Activated naive CD4-positive, alpha-beta T cell treated with anti-CD3 and anti-CD28 coated beads, Interleukin-2, amount 10 ng/mL, durations not matched to agents 7 days and 5 days (primary cell): Measurements from ENCODE around the gene CPM.

Experiments
- CTCF ChIA-PET: fragments of 350-600 bp; sonication (Branson Sonifier 250); formaldehyde crosslinking; loops from one replicate; lab custom pipeline; 2021; ENCODE audit warnings: antibody characterized with exemption; lab: Charles Lee
- DNase-seq: peaks from one replicate; pipeline ENCODE4 v3.0.0-alpha.2; 2020
- H3K27ac Mint-ChIP-seq: one replicate; pipeline ENCODE4 v1.8.0; 2021; ENCODE audit warnings: mild to moderate bottlenecking, moderate library complexity, mixed read lengths
- H3K27me3 Mint-ChIP-seq: one replicate; pipeline ENCODE4 v1.8.0; 2021; ENCODE audit warnings: mild to moderate bottlenecking, mixed read lengths
- H3K36me3 Mint-ChIP-seq: one replicate; pipeline ENCODE4 v1.8.0; 2021; ENCODE audit warnings: mixed read lengths
- H3K4me1 Mint-ChIP-seq: one replicate; pipeline ENCODE4 v1.8.0; 2021; ENCODE audit warnings: mixed read lengths
- H3K4me3 Mint-ChIP-seq: one replicate; pipeline ENCODE4 v1.8.0; 2021; ENCODE audit warnings: mild to moderate bottlenecking, moderate library complexity, mixed read lengths
- H3K9me3 Mint-ChIP-seq: one replicate; pipeline ENCODE4 v1.8.0; 2021; ENCODE audit warnings: mixed read lengths

Gene CPM

DNA sequence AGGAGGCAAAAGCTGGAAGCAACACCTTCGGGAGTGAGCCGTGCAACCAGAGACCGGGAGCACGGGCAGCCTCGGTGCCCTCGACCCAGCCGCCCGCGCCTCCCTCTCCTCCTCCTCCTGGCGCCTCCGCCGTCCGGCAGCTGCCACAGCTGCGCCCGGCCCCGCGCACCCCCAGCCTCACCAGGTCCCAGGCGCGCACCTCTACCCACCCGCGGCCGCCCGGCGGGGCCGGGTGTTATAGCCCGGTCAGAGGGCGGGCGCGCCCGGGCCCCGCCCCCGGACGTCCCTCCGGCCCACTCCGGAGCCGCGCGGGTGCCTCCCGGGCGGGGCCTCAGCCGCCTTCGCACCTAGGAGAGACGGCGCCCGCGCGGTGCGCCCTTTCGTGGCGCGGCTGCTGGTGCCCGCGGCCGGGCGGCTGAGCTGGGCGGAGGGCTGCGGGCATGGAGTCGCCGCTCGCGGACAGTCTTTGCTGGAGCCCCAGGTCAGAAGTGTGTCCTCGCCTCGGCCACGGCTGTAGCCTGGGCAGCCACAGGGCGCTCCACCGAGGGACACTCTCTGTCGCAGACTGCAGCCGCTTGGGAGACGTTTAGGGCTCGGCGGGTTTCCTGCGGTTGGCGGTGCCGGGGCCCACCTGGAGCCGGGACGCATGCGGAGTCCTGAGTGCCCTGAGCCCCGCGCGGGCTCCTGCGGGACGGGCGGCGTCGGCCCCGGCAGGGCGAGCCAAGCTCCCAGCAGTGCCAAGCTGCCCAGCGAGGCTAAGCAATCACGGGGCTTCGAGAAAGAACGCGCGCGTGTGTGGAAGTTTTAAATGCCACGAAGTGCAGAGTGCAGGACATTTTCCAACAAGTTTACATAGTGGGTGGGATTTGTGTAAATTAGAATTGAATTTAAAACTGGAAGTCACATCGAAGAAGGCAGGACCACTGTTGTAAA is at the start of gene CPM:
TSS of gene CPM (minus strand) at position 211 of the 933 bp plus-strand sequence. CDS start 334 bp downstream, outside the sequence.
- Mint-ChIP-seq H3K4me3 (peak within 1 kb of the TSS; percentile 76), H3K4me1 (peaks cover 12% of the 10 kb centered on the region), H3K36me3 (no peaks in the 10 kb centered on the region), H3K9me3 (no peaks in the 10 kb centered on the region), H3K27me3 (peaks cover 37% of the 10 kb centered on the region), H3K27ac (no peak within 1 kb of the TSS)
- DNase-seq = peak; percentile 83
- CTCF ChIA-PET = no interaction called here

DNA sequence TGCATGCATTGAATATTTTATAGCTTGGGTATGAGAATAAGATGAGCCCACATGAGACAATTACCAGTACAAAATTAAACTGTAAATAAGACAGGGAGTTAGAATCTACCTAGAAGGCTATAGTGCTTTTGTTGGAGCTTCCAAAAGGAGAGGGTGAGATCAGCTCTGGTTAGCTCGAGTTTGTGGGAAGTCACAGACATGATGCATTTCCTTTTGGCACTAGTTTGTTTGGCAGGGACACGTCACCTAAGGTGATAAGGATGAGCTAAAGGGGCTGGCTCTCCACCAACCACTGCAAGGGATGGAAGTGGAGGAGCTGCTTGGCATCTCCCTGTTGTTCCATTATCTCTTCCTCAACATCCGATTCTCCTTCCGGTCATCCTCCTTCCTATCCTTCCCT is 48.5 kb upstream of the CPM start:
- H3K4me1 Mint-ChIP-seq = peaks cover 3% of the 10 kb centered on the region
- no peaks in the 10 kb centered on the region for H3K36me3 Mint-ChIP-seq
- CTCF ChIA-PET = interaction anchor here (1.1 kb wide), 1 partner anchor 11 kb away, joined by 3 read pairs; no protein-coding TSS in a partner anchor
- no peak for DNase-seq
- peaks cover 6% of the 10 kb centered on the region for H3K27me3 Mint-ChIP-seq
- H3K4me3 Mint-ChIP-seq = no peak overlapping the region
- peaks cover 10% of the 10 kb centered on the region for H3K9me3 Mint-ChIP-seq
- no peak overlapping the region for H3K27ac Mint-ChIP-seq

DNA sequence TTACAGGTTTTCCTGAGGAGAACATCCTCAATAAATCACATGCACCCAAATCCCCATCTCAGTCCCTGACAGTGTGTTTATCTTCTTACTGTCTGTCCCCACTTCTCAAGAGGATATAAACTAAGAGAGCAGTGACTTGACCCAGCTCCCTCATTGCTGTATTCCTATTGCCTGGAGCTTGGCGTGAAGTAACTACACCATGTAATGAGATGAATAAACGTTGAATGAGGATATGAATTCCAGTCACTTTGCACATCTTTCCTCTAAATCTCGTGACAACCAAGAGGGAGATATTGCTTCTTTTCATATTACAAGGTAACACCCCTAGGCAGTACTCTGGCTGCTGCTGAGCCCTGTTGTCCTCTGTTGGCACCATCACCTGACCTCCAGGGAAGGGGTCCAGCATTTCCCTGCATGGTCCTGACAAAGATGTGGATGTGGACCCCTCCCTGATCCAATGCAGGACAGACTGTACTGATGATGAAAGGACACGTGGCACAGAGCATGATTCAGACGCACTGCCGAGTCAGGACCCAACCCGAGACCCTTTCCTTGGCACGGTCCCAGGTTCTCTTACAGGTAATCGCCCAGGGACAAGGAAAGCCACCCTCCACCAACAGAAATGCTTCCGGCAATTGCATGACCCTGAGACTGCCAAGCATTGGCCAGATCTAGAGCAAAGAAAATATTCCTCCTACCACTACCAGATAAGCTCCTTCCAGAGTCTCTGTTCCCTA is 47.7 kb upstream of the CPM start:
- CTCF ChIA-PET = interaction anchor here (1.1 kb wide), 1 partner anchor 10 kb away, joined by 3 read pairs; no protein-coding TSS in a partner anchor

DNA sequence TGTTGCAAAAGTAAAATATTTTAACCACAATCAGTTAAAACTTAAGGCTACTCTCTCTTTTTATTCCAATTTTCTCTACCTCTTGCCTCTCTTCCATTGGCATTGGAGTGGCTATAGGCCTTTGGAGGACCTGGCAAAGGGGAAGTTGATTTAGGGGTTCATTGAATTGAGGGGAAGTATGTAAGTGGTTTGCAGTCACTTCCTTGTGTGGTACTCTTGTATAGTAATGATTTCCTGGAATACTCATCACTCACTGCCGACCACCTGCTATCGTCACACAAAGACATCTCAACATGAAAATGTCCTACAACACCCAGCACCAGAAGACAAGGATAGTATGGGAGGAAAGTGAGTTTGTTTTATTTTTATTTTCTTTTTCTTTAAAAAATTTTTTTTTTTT is 45.7 kb upstream of the CPM start:
- CTCF ChIA-PET = no interaction called here
- H3K4me3 Mint-ChIP-seq = no peak overlapping the region
- H3K4me1 Mint-ChIP-seq = peaks cover 3% of the 10 kb centered on the region
- no peaks in the 10 kb centered on the region for H3K27me3 Mint-ChIP-seq
- H3K36me3 Mint-ChIP-seq = no peaks in the 10 kb centered on the region
- H3K9me3 Mint-ChIP-seq = peaks cover 10% of the 10 kb centered on the region
- no peak for DNase-seq
- H3K27ac Mint-ChIP-seq = no peak overlapping the region

More for the DNA sequence above, 47.7 kb upstream of the CPM start:
- H3K4me3 Mint-ChIP-seq = no peak overlapping the region
- H3K36me3 Mint-ChIP-seq = no peaks in the 10 kb centered on the region
- H3K27ac Mint-ChIP-seq = no peak overlapping the region
- no peak for DNase-seq
- peaks cover 1% of the 10 kb centered on the region for H3K27me3 Mint-ChIP-seq
- peaks cover 3% of the 10 kb centered on the region for H3K4me1 Mint-ChIP-seq
- peaks cover 10% of the 10 kb centered on the region for H3K9me3 Mint-ChIP-seq

DNA sequence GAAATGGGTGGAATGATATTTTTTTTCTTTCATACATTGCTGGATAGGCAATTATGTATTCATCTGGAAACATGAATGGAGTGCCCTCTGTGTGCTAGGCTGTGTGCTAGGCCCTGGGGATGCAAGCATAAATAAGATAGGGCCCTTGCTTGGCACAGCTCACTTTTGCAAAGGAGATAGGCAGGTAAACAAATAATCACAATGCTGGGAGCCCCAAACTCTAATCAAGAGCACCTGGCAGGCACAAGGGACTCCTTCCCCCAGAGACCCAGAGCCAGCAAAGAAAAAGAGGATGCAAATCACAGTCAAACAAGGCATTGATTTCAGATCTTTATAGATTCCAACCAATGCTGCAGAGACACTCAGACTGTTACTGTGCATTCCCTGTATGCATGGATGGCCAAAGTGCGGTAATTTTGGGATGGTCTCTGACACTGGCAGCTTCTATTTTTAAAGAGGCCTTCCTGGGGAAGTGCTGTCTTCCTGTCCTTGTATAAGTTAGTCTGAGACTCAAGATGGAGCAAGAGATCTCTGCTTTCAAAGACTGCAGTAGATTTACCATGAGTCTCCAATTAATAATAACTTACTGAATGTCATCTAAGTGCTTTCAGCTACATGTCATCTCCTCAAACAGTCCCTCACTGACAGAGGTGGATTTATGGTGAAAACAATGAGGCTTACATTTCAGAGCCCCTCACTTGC is 45.1 kb upstream of the CPM start:
- Mint-ChIP-seq H3K27me3 (no peaks in the 10 kb centered on the region), H3K27ac (no peak overlapping the region), H3K36me3 (no peaks in the 10 kb centered on the region), H3K4me3 (no peak overlapping the region), H3K9me3 (peaks cover 9% of the 10 kb centered on the region), H3K4me1 (peaks cover 3% of the 10 kb centered on the region)
- CTCF ChIA-PET = interaction anchor here (1.0 kb wide), 1 partner anchor 72 kb away, joined by 3 read pairs; no protein-coding TSS in a partner anchor
- DNase-seq = no peak

DNA sequence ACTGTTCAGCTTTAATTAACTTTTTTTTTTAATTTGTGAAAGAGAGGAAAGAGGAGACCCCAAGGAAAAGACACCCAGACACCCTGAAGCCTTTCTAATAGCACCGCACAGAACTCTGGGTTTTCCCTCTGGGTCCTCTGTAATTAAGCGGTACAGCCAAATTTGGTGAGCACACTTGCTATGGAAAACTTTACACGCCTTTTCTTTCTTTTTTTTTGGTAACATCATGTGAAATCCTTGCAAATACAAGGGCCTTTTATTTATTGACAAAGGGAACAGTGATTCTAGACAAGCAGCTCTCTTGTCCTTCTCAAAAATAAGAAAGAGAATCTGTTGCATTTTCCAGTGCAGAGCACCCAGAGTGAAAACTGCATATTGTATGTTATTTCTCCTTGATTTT is 44.4 kb upstream of the CPM start:
- CTCF ChIA-PET = interaction anchor here (1.0 kb wide), 1 partner anchor 71 kb away, joined by 3 read pairs; no protein-coding TSS in a partner anchor
- DNase-seq = no peak
- no peaks in the 10 kb centered on the region for H3K27me3 Mint-ChIP-seq
- no peaks in the 10 kb centered on the region for H3K36me3 Mint-ChIP-seq
- H3K4me1 Mint-ChIP-seq = peaks cover 3% of the 10 kb centered on the region
- no peak overlapping the region for H3K27ac Mint-ChIP-seq
- no peak overlapping the region for H3K4me3 Mint-ChIP-seq
- H3K9me3 Mint-ChIP-seq = peaks cover 2% of the 10 kb centered on the region

DNA sequence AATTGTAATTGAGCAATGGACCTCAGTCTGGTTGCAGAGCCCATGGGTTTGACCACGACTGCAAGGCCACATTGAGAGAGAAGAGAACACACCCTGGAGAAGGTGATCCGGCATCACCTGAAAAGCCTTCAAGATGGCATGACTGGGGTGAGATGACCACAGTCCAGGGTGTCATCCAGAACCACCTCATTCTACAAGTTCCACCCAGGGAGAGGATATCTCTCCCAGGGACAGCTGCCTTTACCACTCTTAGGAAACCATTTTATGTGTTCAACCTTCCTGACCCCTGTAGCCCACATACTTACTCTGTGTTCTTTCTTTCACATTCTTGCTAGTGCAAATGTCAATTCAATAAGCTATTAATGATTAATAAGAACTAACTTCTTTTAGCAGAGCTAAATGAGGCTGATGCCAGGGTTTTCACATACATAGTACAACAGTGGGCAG is 43.4 kb upstream of the CPM start:
- Mint-ChIP-seq H3K27me3 (no peaks in the 10 kb centered on the region), H3K27ac (no peak overlapping the region), H3K9me3 (peaks cover 1% of the 10 kb centered on the region), H3K4me3 (no peak overlapping the region), H3K4me1 (peaks cover 3% of the 10 kb centered on the region), H3K36me3 (no peaks in the 10 kb centered on the region)
- CTCF ChIA-PET = no interaction called here
- DNase-seq = no peak

DNA sequence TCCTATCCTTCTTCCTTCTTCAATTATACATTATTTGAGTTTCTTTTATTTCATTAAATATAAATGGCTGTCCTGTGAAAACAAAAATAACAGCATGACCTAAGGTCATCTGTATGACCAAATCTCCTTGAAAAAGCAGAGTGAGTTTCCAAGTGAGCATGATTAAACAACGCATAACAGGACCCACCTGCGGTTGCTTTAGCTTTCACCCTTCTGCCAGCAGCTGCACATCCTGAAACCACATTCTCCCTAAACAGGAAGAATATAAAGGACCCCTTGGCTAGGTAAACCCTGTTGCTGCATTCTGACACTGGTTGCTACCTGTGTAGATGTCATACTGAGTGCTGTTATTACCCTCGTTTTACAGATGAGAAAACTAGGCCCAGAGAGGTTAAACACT is 42.8 kb upstream of the CPM start:
- peaks cover 1% of the 10 kb centered on the region for H3K9me3 Mint-ChIP-seq
- peaks cover 3% of the 10 kb centered on the region for H3K4me1 Mint-ChIP-seq
- H3K4me3 Mint-ChIP-seq = no peak overlapping the region
- CTCF ChIA-PET = no interaction called here
- H3K36me3 Mint-ChIP-seq = no peaks in the 10 kb centered on the region
- no peaks in the 10 kb centered on the region for H3K27me3 Mint-ChIP-seq
- no peak overlapping the region for H3K27ac Mint-ChIP-seq
- DNase-seq = no peak

DNA sequence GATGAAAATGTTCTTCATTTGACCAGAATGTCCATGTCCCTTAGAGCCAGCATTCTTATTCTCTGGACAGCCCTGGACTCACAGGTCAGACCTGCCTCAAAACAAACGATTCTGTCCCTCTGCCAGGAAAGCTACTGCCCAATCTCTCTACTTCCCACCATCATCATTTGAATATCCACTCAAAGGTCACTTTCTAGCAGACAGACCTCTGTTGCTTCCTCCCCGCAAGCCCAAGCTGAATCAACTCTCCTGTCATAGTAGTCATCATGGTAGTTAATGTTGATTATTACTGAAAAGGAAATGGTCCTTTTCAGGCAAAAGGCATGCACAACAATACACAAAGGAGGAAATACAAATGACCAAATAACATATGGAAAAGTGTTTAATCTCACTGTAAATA is 39.6 kb upstream of the CPM start:
- CTCF ChIA-PET = no interaction called here
- Mint-ChIP-seq H3K27me3 (no peaks in the 10 kb centered on the region), H3K27ac (no peak overlapping the region)

DNA sequence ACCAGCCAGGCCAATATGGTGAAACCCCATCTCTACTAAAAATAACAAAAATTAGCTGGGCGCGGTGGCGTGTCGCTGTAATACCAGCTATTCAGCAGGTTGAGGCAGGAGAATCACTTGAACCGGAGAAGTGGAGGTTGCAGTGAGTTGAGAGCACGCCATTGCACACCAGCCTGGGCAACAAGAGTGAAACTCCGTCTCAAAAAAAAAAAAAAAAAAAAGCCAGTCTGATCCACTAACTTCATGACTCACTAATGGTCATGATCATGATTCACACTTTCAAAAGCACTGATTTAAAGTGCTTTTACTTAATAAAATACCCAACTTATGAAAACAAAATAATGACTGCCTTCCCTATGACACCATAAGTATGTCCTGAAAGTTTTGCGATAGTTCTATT is 38.4 kb upstream of the CPM start:
- Mint-ChIP-seq H3K27me3 (no peaks in the 10 kb centered on the region), H3K4me1 (no peaks in the 10 kb centered on the region), H3K4me3 (no peak overlapping the region), H3K9me3 (no peaks in the 10 kb centered on the region), H3K36me3 (no peaks in the 10 kb centered on the region), H3K27ac (no peak overlapping the region)
- CTCF ChIA-PET = interaction anchor here (0.7 to 1.4 kb wide), 2 partner anchors 10 to 19 kb away, joined by 3 read pairs; no protein-coding TSS in a partner anchor
- DNase-seq = no peak

More for the DNA sequence above, 39.6 kb upstream of the CPM start:
- Mint-ChIP-seq H3K9me3 (no peaks in the 10 kb centered on the region), H3K36me3 (no peaks in the 10 kb centered on the region), H3K4me3 (no peak overlapping the region), H3K4me1 (no peaks in the 10 kb centered on the region)
- DNase-seq = no peak

DNA sequence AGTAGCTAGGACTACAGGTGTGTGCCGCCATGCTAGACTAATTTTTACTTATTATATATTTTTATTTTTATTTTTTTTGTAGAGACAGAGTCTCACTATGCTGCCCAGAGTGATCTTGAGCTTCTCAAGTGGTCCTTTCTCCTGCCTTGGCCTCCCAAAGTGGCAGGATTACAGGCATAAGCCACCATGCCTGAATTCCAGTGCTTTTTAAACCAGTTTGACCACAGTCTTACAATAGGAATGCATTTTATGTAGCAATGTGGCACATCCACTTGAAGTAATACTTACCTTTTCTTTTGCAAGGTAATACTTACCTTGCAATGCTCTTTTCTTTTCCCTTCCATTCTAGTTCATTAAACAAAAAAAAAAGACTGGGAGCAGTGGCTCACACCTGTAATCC is 38.0 kb upstream of the CPM start:
- CTCF ChIA-PET = interaction anchor here (0.7 to 1.4 kb wide), 2 partner anchors 10 to 19 kb away, joined by 3 read pairs; no protein-coding TSS in a partner anchor
- no peak for DNase-seq
- H3K27ac Mint-ChIP-seq = no peak overlapping the region
- no peaks in the 10 kb centered on the region for H3K4me1 Mint-ChIP-seq
- H3K4me3 Mint-ChIP-seq = no peak overlapping the region
- H3K27me3 Mint-ChIP-seq = no peaks in the 10 kb centered on the region
- H3K9me3 Mint-ChIP-seq = no peaks in the 10 kb centered on the region
- no peaks in the 10 kb centered on the region for H3K36me3 Mint-ChIP-seq

DNA sequence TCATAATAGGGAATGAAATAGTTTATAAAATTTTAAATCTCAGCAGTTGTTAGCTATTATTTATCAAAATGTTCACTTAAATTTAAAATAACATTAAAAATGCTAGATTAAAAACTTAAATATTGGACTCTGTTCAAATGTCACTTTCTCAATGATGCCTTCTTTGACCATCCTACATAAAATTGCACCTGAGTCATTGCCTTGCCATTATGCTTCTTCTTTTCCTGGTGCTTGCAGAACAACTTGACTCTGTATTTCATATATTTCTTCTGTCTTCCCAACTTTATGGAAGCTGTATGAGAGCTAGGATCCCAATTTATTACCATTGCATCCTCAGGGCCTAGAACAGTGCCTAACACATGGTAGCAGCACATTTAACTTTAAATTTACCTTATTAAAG is 37.3 kb upstream of the CPM start:
- CTCF ChIA-PET = interaction anchor here (1.4 kb wide), 1 partner anchor 11 kb away, joined by 3 read pairs; no protein-coding TSS in a partner anchor
- Mint-ChIP-seq H3K27me3 (no peaks in the 10 kb centered on the region), H3K9me3 (no peaks in the 10 kb centered on the region)

DNA sequence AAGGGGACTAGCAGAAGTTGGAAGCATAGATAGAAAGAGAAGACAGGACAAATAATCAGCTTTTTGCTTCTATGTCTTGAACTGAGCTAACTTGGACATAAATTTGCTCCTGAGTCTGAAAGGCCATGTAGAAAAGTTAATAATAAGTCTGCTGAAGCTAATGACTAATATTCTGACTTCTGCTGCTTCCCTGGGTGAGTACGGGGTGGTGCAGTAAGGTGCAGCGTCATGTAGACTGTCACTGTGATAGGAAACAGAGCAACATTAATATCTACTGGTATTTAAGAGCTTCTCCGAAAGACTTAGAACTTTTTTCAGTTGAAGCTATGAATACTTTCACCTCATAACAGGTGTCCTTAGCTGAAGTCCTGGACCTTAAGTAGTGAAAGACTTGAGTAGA is 34.1 kb upstream of the CPM start:
- Mint-ChIP-seq H3K36me3 (no peaks in the 10 kb centered on the region), H3K27me3 (no peaks in the 10 kb centered on the region), H3K4me3 (no peak overlapping the region), H3K27ac (no peak overlapping the region), H3K9me3 (peaks cover 2% of the 10 kb centered on the region), H3K4me1 (no peaks in the 10 kb centered on the region)
- DNase-seq = no peak
- CTCF ChIA-PET = no interaction called here

More for the DNA sequence above, 37.3 kb upstream of the CPM start:
- Mint-ChIP-seq H3K4me1 (no peaks in the 10 kb centered on the region), H3K36me3 (no peaks in the 10 kb centered on the region), H3K4me3 (no peak overlapping the region), H3K27ac (no peak overlapping the region)
- DNase-seq = no peak
